GM21360 (cell line): Measurements from ENCODE around the gene TPTE.
"Not testable (repeated sequence)": the region's sequence is repeated elsewhere in the genome, so short reads cannot be mapped to it uniquely, and the experiment has no call there.

ENCODE experiments used
- ATAC-seq: cut with Tn5 transposase; IDR thresholded peaks from one replicate; pipeline ENCODE4 v1.9.1; 2021; ENCODE audit warnings: mild to moderate bottlenecking, moderate library complexity; ENCODE audit not compliant: unreplicated experiment

Gene TPTE

DNA sequence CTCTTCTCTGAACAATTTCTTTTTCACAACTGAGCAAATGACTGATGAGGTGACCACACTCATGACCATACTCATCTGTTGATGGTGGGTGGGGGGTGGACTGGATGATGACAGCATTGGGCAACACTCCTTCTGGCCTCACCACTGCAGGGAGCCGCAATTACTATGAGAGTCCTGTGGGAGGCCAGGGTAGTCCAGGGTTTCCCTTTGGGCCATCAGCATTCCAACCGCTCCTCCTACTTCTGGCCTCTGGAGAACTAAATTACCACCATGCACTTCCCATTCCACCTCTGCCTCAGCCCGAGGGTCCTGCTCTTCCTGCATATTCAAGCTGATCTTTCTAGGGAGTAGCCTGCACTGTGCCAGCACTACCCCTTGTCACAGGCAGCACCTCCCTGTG lies 94.7 kb downstream of the TPTE start:
- not testable (repeated sequence) for ATAC-seq

- no peak for ATAC-seq
Measured at GRCh38 chr21:10616535-10616934, 95.2 kb downstream of the TPTE start.

DNA sequence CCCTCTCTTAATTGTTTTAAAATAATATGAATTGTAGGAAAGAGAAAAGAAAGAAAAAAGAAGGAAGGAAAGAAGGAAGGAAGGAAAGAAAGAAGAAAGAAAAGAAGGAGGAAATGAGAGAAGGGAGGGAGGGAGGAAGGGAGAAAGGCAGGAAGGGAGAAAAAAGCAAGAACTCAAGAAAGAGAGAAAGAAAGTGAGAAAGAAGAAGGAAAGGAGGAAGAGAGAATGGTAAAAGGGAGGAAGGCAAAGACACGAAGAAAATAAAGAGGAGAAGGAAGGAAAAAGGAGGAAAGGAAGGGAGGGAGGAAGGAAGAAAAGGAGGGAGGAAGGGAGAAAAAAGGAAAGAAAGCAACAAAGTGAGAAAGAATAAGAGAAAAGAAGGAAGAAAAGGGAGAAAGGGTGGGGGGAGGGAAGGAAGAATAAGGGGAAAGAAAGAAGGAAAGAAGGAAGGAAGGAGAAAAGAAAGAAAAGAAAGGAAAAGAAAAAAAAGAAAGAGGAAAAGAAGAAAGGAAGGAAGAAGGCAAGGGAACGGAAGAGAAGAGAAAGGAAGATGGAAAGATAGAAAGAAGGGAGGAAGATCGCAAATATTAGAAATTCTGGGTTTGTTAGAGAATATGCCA lies 95.9 kb downstream of the TPTE start:
- not testable (repeated sequence) for ATAC-seq

DNA sequence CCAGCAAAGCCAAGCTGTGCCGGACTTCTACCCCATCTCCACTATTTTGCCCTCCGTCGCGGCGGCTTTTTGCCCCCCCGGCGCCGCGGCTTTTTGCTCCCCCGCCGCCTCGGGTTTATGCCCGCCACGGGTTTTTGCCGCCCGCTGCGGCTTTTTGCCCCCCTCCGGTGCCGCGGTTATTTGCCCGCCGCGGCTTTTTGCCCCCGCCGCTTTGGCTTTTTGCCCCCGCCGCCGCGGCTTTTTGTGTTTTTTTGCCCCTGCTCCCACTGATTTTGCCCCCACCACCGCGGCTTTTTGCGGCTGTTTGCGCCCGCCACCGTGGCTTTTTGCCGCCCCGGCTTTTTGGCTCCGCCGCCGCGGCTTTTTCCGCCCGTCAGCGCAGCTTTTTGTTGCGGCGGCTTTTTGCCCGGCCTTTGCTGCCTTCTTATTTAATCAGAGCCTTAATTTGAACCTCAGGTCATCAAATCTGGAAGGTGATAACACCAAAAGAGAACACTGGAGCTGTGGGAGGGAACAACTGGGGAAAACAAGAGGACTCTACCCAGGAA lies 106.0 kb downstream of the TPTE start:
- ATAC-seq, result no peak

- ATAC-seq, result not testable (repeated sequence)
Measured at GRCh38 chr21:10629239-10629638, 107.9 kb downstream of the TPTE start.

- not testable (repeated sequence) for ATAC-seq
Measured at GRCh38 chr21:10630829-10631228, 109.4 kb downstream of the TPTE start.

GRCh38 chr21:10631316-10631715 lies 109.9 kb downstream of the TPTE start:
- ATAC-seq, result not testable (repeated sequence)

- not testable (repeated sequence) for ATAC-seq
Measured at GRCh38 chr21:10638144-10638543, 116.8 kb downstream of the TPTE start.

DNA sequence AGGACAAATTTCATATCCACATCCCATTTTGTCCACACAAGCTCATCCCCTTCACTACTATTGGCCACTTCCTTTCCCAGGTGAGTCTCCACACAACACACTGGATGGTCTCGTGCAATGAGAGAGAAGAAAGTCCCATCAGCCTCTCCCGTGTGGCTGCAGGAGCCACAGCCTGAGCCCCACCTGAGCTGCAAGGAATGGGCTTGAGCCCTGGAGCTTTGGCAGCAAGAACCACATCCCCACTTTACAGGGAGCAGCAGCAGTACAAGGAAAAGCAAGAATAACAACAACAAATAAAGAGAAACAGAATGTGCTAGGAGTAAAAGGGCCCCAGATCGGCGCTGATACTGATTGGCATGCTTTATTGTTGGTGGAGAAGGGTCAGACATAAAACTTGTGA lies 117.7 kb downstream of the TPTE start:
- ATAC-seq, result no peak

DNA sequence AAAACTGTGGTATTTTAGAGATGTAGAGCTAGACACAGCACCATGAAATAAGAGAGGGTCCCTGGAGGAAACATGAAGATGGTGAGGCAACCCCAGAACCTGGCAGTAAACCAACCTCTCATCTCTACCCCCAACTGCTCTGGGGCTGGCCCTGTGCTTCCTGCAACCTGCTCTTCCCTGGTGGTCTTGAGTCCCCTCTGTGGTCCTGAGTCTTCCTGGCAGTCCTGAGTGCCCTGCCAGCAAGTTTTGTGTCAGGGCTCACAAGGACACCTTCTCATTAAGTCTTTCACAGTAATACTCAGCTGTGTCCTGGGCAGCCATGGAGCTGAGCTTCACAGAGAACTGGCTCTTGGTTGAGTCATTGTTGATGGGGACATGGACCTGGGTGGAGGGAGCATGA lies 118.4 kb downstream of the TPTE start:
- not testable (repeated sequence) for ATAC-seq

GRCh38 chr21:10640446-10640845 lies 119.1 kb downstream of the TPTE start:
- no peak for ATAC-seq

GRCh38 chr21:10641107-10641506 lies 119.7 kb downstream of the TPTE start:
- ATAC-seq, result no peak

DNA sequence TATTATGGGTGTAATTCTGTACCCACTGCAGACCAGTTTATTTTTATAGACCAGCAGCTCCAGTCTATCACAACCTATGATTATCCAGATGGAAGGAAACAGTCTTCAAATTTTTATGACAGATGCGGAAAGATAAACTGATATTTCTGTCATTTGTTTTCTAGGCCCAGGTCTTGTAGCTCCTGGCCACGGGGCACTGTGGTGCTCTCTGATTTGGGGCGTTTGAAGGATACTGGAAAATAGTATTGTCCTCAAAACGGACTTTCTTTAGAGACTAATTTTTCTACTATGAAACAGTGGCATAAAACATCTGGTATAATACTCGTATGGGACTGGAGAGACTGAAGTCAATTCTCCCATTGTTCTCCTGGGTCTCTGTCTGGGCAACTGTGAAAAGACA lies 124.3 kb downstream of the TPTE start:
- not testable (repeated sequence) for ATAC-seq

- not testable (repeated sequence) for ATAC-seq
Measured at GRCh38 chr21:10649350-10650149, 128.2 kb downstream of the TPTE start.

- not testable (repeated sequence) for ATAC-seq
Measured at GRCh38 chr21:10650297-10650696, 128.9 kb downstream of the TPTE start.
